T-helper 2 cell treated with Interferon-gamma antibody and Interleukin-4, amounts not matched to agents 5 μg/mL and 100 μg/mL, for 36 hours (primary cell): ENCODE data around the gene SLC10A7.
A peak's percentile ranks its signal among the peaks of the same experiment; 100 is the strongest.

Experiments used
- DNase-seq: peaks from one replicate; pipeline ENCODE4 v3.0.0; 2021; ENCODE audit warnings: low spot score
- H3K27ac Mint-ChIP-seq: one replicate; pipeline ENCODE4 v1.8.0; 2021; ENCODE audit warnings: mild to moderate bottlenecking, mixed read lengths
- H3K27me3 Mint-ChIP-seq: one replicate; pipeline ENCODE4 v1.8.0; 2021; ENCODE audit warnings: low read depth, mixed read lengths
- H3K36me3 Mint-ChIP-seq: one replicate; pipeline ENCODE4 v1.8.0; 2021; ENCODE audit warnings: low read depth, mixed read lengths
- H3K4me1 Mint-ChIP-seq: one replicate; pipeline ENCODE4 v1.8.0; 2021; ENCODE audit warnings: low read depth, mixed read lengths
- H3K4me3 Mint-ChIP-seq: one replicate; pipeline ENCODE4 v1.8.0; 2022; ENCODE audit warnings: mild to moderate bottlenecking, moderate library complexity, mixed read lengths
- H3K9me3 Mint-ChIP-seq: one replicate; pipeline ENCODE4 v1.8.0; 2021; ENCODE audit warnings: mixed read lengths

Gene SLC10A7

GRCh38 chr4:146481246-146481645, 40.5 kb downstream of the SLC10A7 start:
- no peak overlapping the region for H3K27ac Mint-ChIP-seq
- peaks cover 11% of the 10 kb centered on the region for H3K4me1 Mint-ChIP-seq
- no peak for DNase-seq
- peaks cover 47% of the 10 kb centered on the region for H3K36me3 Mint-ChIP-seq
- H3K27me3 Mint-ChIP-seq: no peaks in the 10 kb centered on the region
- peaks cover 24% of the 10 kb centered on the region for H3K9me3 Mint-ChIP-seq
- no peak overlapping the region for H3K4me3 Mint-ChIP-seq

- Mint-ChIP-seq H3K4me3 (no peak overlapping the region), H3K4me1 (peaks cover 15% of the 10 kb centered on the region), H3K27me3 (no peaks in the 10 kb centered on the region), H3K36me3 (peaks cover 34% of the 10 kb centered on the region), H3K27ac (no peak overlapping the region), H3K9me3 (peaks cover 15% of the 10 kb centered on the region)
- no peak for DNase-seq
Observed at GRCh38 chr4:146478009-146478408, 43.7 kb downstream of the SLC10A7 start.

- H3K4me1 Mint-ChIP-seq: peaks cover 15% of the 10 kb centered on the region
- DNase-seq: no peak
- no peak overlapping the region for H3K27ac Mint-ChIP-seq
- H3K4me3 Mint-ChIP-seq: no peak overlapping the region
- peaks cover 25% of the 10 kb centered on the region for H3K36me3 Mint-ChIP-seq
- no peaks in the 10 kb centered on the region for H3K27me3 Mint-ChIP-seq
- H3K9me3 Mint-ChIP-seq: peaks cover 6% of the 10 kb centered on the region
Observed at GRCh38 chr4:146477054-146477453, 44.7 kb downstream of the SLC10A7 start.

- Mint-ChIP-seq H3K36me3 (peaks cover 8% of the 10 kb centered on the region), H3K4me1 (peaks cover 13% of the 10 kb centered on the region), H3K9me3 (no peaks in the 10 kb centered on the region), H3K27ac (no peak overlapping the region), H3K4me3 (no peak overlapping the region), H3K27me3 (no peaks in the 10 kb centered on the region)
- no peak for DNase-seq
Observed at GRCh38 chr4:146472404-146472803, 49.3 kb downstream of the SLC10A7 start.

- Mint-ChIP-seq H3K27me3 (no peaks in the 10 kb centered on the region), H3K9me3 (no peaks in the 10 kb centered on the region), H3K4me3 (no peak overlapping the region), H3K4me1 (peaks cover 20% of the 10 kb centered on the region), H3K27ac (no peak overlapping the region), H3K36me3 (peaks cover 3% of the 10 kb centered on the region)
- DNase-seq: no peak
Observed at GRCh38 chr4:146470604-146471003, 51.1 kb downstream of the SLC10A7 start.

GRCh38 chr4:146469022-146469421, 52.7 kb downstream of the SLC10A7 start:
- no peaks in the 10 kb centered on the region for H3K9me3 Mint-ChIP-seq
- no peaks in the 10 kb centered on the region for H3K27me3 Mint-ChIP-seq
- H3K36me3 Mint-ChIP-seq: peaks cover 3% of the 10 kb centered on the region
- no peak overlapping the region for H3K27ac Mint-ChIP-seq
- DNase-seq: no peak
- peaks cover 24% of the 10 kb centered on the region for H3K4me1 Mint-ChIP-seq
- no peak overlapping the region for H3K4me3 Mint-ChIP-seq

GRCh38 chr4:146465628-146466027, 56.1 kb downstream of the SLC10A7 start:
- peaks cover 3% of the 10 kb centered on the region for H3K36me3 Mint-ChIP-seq
- no peak for DNase-seq
- no peaks in the 10 kb centered on the region for H3K9me3 Mint-ChIP-seq
- peaks cover 24% of the 10 kb centered on the region for H3K4me1 Mint-ChIP-seq
- H3K27ac Mint-ChIP-seq: no peak overlapping the region
- no peaks in the 10 kb centered on the region for H3K27me3 Mint-ChIP-seq
- H3K4me3 Mint-ChIP-seq: no peak overlapping the region

- Mint-ChIP-seq H3K27ac (no peak overlapping the region), H3K27me3 (no peaks in the 10 kb centered on the region), H3K9me3 (peaks cover 8% of the 10 kb centered on the region), H3K4me3 (no peak overlapping the region), H3K36me3 (peaks cover 7% of the 10 kb centered on the region), H3K4me1 (peaks cover 37% of the 10 kb centered on the region)
- DNase-seq: no peak
Observed at GRCh38 chr4:146462251-146462650, 59.5 kb downstream of the SLC10A7 start.

- DNase-seq: no peak
- peaks cover 11% of the 10 kb centered on the region for H3K36me3 Mint-ChIP-seq
- H3K4me3 Mint-ChIP-seq: peak overlapping the region; percentile 59
- peaks cover 8% of the 10 kb centered on the region for H3K9me3 Mint-ChIP-seq
- H3K4me1 Mint-ChIP-seq: peaks cover 18% of the 10 kb centered on the region
- no peaks in the 10 kb centered on the region for H3K27me3 Mint-ChIP-seq
- H3K27ac Mint-ChIP-seq: peak overlapping the region; percentile 74
Observed at GRCh38 chr4:146458594-146458993, 63.1 kb downstream of the SLC10A7 start.

- no peak for DNase-seq
- Mint-ChIP-seq H3K27me3 (no peaks in the 10 kb centered on the region), H3K36me3 (peaks cover 13% of the 10 kb centered on the region), H3K4me1 (peaks cover 18% of the 10 kb centered on the region), H3K4me3 (no peak overlapping the region), H3K9me3 (peaks cover 13% of the 10 kb centered on the region), H3K27ac (no peak overlapping the region)
Observed at GRCh38 chr4:146456681-146457080, 65.1 kb downstream of the SLC10A7 start.

- peaks cover 18% of the 10 kb centered on the region for H3K36me3 Mint-ChIP-seq
- peaks cover 29% of the 10 kb centered on the region for H3K4me1 Mint-ChIP-seq
- H3K9me3 Mint-ChIP-seq: peaks cover 22% of the 10 kb centered on the region
- DNase-seq: no peak
- no peak overlapping the region for H3K27ac Mint-ChIP-seq
- no peak overlapping the region for H3K4me3 Mint-ChIP-seq
- no peaks in the 10 kb centered on the region for H3K27me3 Mint-ChIP-seq
Observed at GRCh38 chr4:146453181-146453807, 68.4 kb downstream of the SLC10A7 start.

GRCh38 chr4:146450524-146450923, 71.2 kb downstream of the SLC10A7 start:
- peaks cover 21% of the 10 kb centered on the region for H3K4me1 Mint-ChIP-seq
- peaks cover 21% of the 10 kb centered on the region for H3K36me3 Mint-ChIP-seq
- H3K4me3 Mint-ChIP-seq: peak overlapping the region; percentile 43
- H3K27ac Mint-ChIP-seq: peak overlapping the region; percentile 28
- peak; percentile 14 for DNase-seq
- no peaks in the 10 kb centered on the region for H3K27me3 Mint-ChIP-seq
- H3K9me3 Mint-ChIP-seq: peaks cover 16% of the 10 kb centered on the region

- H3K27ac Mint-ChIP-seq: no peak overlapping the region
Observed at GRCh38 chr4:146446555-146446954, 75.2 kb downstream of the SLC10A7 start.

GRCh38 chr4:146445198-146446150, 76.3 kb downstream of the SLC10A7 start:
- no peak overlapping the region for H3K4me3 Mint-ChIP-seq

More at GRCh38 chr4:146446555-146446954, 75.2 kb downstream of the SLC10A7 start:
- Mint-ChIP-seq H3K36me3 (peaks cover 17% of the 10 kb centered on the region), H3K9me3 (peaks cover 10% of the 10 kb centered on the region), H3K4me1 (peaks cover 19% of the 10 kb centered on the region), H3K4me3 (no peak overlapping the region), H3K27me3 (no peaks in the 10 kb centered on the region)
- DNase-seq: no peak

More at GRCh38 chr4:146445198-146446150, 76.3 kb downstream of the SLC10A7 start:
- H3K27ac Mint-ChIP-seq: no peak overlapping the region
- DNase-seq: no peak
- H3K27me3 Mint-ChIP-seq: no peaks in the 10 kb centered on the region
- peaks cover 10% of the 10 kb centered on the region for H3K4me1 Mint-ChIP-seq
- peaks cover 11% of the 10 kb centered on the region for H3K36me3 Mint-ChIP-seq
- no peaks in the 10 kb centered on the region for H3K9me3 Mint-ChIP-seq
